ENCODE measurements around the gene GNAI1.

GNAI1 gene

DNA sequence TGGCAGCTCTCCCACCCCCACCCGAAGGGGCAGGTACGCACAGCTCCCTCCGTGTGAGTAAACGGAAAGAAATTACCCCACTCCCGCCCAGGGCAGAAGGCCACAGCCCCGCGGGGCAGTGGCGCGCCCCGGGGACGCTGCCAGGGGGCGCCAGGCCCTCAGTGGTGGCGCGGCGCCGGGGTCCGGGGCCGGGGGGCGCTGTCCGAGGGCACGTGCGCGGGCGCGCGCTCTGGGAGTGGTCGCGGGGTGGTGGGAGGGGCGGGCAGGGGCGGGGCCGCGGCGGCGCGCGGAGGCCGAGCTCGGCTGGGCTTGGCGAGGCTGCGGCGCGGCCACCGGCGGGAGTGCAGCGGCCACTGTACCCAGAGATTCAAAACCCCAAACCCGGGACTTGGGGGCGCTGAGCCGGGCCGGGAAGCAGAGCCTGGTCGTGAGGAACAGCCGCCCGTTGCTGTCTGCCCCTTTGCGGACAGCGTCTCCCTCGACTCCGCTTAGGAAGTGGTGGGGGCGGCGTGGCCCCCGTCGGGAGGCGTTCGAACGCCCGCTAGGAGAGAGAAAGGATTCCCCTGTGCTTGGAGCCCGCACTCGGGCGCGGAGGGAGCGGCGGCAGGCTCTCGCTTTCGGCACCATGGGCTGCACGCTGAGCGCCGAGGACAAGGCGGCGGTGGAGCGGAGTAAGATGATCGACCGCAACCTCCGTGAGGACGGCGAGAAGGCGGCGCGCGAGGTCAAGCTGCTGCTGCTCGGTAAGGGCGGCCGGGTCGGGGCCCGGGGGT lies at the start of gene GNAI1:
Gene GNAI1, plus strand, starts transcription at position 296 of the 773 bp plus-strand sequence. Its CDS starts 330 bp downstream, at position 626.
- peak; percentile 88 for DNase-seq

DNA sequence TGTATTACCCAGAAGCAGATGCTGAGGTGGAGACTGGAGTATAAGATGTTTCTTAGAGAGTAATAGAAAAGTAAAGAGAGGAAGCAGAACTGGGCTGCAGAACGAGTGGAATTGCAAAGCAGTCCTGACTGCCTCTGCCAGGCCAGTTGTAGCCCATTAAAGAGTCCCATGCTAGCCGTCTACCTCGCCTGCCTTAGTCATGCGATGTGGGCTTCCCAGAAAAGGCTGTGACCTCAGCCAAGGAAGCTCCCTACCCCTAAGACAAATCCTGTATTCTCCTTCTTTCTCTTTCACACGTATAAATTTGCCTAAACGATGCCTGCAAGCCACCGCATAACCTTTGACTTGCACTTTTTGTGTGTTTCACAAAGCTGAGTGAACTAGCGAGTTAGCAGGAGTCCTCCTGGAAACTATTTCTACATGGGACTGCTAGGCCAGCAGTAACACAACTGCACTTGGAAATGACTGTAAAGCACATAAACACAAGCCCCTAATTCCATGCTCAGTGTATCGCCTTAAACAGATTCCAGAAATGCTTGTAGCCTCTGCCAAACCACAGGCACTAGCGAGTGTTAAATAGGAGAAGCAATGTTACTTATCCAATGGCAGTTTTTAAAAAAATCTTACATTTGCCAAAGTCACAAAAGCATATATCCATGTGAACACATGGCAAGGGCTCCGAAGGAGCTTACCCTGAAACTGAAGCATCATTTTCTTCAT lies 47.4 kb upstream of the GNAI1 start:
- DNase-seq = peak; percentile 55

DNA sequence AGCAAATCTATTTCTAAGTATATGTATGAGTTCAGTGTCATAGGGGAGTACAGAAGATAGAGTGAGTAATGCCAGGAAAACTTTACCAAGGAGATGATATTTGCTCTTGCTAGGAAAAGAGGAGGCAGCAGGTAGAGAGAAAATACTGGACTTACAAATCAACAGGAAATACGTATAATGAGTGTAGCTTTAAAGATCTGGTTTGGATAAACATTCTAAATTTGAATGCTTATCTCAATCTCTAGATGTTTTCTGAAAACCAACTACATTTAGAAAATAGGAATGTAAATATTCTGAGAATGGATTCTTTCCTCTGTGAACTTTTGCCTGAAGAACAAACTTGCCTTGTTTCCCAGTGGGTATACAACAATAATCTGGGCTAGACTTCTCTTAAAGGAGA lies 46.9 kb upstream of the GNAI1 start:
- no peak for DNase-seq

- no peak for DNase-seq
Observed at GRCh38 chr7:80088705-80089104, 45.9 kb upstream of the GNAI1 start.

DNA sequence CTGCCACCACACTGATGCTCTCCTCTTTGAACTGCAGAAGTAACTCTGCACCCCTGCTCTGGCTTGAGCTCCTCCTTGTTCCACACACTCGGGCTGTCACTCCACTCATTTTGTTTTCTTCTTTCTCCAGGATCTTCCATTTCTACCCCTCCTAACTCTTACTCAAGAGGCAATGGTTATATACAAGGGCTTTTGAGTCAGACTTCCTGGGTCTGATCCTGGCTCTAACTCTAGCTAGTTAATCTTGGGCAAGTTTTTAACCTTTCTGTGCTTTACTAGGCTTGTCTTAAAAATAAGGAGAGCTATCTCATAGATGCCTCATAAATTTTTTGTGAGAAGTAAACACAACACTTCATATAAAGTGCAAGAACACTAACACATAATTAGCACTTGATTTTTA lies 45.3 kb upstream of the GNAI1 start:
- DNase-seq = no peak

DNA sequence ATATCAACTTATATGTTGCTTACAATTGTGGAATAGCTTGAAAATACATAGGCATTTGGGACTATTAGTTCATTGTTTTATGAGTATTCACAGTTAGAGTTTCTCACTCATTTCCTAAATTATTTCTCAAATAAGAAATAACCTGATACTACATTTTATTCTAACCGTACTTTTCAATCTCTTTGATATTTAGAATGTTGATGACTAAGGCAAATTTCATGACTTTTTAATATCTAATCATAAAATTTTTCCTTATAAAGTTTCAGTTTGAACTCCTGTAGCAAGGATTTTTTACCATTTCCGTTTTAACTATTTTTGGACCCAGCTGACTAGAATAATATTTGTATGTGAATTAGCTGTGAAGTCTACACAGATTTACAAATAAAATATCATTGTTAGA lies 41.3 kb upstream of the GNAI1 start:
- DNase-seq = no peak

DNA sequence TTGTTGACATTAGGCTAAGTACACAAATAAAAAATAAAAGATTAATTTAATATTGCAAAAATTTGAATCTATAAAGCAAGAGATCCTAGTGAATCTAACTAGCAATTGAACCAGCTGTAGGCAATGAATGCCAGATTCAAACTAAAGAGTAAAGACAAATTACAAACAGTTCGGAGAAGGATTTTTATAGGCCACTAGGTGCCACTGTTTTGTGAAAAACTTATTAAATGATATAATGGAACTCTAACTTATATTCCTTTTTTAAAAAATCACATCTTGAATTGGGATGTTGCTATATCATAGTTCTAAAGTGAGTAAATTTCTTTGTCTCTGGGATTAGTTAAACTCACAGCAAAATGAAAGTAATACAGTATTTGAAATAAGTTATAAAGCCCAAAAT lies 39.1 kb upstream of the GNAI1 start:
- DNase-seq = no peak

GRCh38 chr7:80097756-80098155 lies 36.9 kb upstream of the GNAI1 start:
- no peak for DNase-seq

DNA sequence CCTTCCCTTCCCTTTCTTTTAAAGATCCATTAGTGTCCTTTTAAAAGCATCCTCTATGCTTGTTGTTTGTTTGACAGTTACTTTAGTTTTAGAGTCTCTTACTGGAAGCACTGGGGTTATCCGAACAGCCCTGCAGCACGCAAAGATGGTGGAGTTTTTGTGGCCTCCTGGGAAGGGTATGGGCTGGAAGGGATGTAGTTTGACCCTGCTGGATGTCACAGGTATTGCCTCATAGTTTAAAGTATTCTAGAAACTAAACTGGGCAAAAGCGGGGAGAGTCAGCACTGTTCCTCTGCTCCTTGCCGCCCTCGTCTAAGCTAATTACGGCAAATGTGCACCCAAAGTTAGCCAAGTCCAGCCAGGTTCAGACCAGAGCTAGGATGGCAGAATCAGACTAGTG lies 35.8 kb upstream of the GNAI1 start:
- DNase-seq = no peak

DNA sequence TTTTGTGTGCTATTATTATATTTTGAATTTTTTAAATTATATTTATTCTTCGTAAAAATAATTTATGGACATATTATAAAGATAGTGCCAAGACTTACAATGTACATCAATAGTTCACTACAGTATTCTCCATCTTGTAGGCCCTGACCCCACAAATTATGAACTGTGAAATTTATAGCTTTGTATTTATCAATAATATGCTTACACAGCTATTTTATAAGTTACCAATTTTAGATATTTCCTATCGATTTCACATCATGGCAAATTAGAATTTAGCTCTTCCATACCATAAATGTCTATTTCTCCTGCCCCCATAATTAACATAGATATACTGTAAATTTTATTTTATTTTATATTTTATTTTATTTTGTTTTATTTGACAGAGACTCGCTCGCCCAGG lies 34.4 kb upstream of the GNAI1 start:
- DNase-seq = no peak

DNA sequence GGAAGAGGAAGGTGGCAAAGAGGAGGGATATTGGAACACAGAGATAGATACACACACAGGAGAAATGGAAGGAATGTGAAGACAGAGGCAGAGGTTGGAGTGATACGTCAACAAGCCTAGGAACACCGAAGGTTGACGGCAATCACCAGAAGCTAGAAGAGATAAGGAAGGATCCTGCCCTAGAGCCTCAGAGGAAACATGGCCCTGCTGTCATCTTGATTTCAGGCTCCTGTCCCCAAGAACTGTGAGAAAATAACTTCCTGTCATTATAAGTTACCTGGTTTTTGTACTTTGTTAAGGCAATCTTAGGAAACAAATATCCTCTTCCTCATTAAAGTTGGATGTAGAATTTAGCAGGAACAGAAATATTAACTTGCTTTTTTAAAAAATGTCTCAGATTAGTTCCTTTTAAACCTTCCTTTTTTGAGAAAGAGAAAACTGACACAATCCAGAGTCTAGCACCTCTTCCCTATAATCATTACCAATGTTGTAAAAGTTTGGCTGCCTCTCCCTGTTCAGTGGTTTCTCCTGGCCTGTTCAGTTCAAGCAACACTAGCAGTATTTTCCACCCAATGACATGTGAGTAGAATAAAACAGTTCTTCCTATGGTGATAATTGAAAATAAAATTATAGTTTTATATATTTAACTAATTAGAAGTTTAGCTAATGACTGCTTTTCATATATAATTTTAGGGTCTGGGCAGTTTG lies 28.8 kb upstream of the GNAI1 start:
- no peak for DNase-seq

DNA sequence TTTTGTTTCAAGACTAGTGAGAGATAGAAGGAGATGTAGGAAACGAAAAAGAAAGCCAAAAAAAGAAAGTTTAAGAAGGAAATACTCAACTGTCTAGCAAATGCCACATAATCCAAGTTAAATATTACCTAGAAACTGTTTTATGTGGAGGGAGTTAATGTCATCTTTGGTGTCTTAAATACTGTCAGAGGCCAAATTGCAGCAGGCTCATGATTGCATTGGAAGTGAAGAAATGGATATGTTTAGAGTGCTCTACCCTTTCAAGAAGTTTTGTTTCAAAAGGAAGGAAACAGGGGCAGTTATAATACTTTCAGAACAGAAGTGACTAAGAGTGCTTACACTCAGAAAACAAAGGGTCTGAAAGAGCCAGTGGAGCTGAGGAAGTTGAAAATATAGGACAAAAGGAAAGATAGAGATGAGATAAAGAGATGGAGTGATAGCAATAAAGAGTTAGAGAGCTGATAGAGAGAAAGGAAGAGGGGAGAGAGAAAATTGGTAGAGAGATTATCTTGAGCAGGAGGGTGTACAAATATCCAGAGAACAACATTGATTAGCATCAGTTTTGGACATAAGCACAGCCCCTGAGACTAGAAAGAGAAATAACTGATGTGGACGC lies 28.0 kb upstream of the GNAI1 start:
- no peak for DNase-seq

GRCh38 chr7:80107278-80107677 lies 27.4 kb upstream of the GNAI1 start:
- DNase-seq = no peak

DNA sequence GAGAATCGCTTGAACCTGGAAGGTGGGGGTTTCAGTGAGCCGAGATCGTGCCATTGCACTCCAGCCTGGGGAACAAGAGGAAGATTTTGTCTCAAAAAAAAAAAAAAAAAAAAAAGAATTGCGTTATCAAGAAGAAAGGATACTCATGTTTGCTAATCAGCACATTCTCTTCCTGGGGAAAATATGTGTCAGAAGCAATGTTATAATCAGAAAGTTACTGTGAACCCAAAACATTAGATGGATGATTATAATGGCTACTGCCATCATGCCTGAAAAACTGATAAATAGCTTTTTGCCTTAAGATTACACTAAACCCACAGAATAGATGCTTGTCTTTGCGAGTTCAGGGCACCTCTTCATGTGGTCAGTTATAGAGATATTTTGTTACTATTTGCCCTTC lies 24.3 kb upstream of the GNAI1 start:
- no peak for DNase-seq

GRCh38 chr7:80114159-80114558 lies 20.5 kb upstream of the GNAI1 start:
- DNase-seq = no peak

DNA sequence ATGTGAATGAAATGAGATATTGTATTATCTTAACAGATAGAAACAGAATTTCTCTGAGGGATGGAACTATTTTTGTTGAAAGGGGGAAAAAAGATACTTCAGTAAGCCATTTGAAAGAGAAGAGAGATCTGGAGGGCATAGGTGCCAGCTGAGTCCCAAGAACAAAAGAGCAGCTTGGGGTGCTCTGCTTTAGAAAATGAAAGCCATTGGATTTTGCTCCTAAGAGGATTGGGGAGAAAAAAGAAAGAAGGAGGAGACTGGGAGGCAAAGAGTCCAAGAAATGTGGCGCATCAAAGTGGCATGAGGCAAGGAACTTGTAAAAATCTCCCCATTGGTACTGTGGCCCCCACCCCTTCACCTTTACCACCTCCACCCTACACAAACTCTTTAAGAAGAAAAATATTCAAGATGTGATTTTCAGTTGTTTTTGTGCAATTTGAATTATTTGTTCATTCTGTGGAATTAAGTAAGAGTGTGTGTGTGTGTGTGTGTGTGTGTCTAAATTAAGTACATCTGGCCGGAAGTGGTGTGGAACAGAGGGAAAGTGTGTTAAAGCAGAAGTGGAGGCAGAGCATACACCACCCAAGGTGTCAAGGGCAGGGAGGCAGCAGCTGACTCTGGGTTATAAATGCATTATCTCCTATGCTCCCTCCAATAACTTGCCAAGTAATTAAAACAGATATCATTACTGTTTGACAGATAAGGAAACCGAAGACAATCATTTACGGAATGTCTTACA lies 9.9 kb upstream of the GNAI1 start:
- DNase-seq = no peak

- DNase-seq = no peak
Observed at GRCh38 chr7:80127412-80128160, 7.0 kb upstream of the GNAI1 start.

DNA sequence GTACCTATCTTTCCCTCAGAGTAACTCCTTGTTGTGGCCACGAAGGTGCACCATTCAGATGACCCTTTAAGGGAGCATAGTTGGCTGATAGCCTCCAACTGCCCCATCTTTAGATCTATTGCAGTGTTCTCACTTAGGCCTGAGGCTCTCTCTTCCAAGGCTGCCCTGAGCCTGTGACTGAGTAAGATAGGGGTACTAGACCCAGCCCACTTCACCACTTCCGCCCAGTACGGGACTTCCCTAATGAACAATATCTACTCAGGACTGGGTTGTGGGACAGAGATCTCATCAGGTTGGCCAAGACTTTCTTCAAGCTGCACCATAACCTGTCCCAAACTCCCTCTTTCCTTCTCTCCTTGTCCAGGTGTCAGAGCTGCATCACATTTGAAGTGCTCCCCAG lies 5.7 kb upstream of the GNAI1 start:
- DNase-seq = no peak

DNA sequence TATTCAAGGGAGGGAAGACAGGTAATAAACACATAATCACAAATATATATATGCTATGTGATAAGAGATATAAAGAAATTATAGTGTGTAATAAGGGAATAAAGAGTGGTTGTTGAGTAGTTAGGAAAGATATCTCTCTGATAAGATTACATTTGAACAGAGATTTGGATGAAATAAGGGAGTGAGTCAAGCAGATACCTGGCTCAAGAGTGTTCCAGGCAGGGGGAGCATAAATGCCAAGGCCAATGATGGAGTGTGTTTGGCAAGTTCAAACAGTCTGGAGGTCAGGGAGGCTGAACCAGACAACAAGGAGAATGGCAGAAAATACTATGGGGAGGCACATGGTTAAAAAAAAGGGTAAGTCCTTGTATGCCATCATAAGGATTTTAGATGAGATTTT lies 4.8 kb upstream of the GNAI1 start:
- DNase-seq = no peak

DNA sequence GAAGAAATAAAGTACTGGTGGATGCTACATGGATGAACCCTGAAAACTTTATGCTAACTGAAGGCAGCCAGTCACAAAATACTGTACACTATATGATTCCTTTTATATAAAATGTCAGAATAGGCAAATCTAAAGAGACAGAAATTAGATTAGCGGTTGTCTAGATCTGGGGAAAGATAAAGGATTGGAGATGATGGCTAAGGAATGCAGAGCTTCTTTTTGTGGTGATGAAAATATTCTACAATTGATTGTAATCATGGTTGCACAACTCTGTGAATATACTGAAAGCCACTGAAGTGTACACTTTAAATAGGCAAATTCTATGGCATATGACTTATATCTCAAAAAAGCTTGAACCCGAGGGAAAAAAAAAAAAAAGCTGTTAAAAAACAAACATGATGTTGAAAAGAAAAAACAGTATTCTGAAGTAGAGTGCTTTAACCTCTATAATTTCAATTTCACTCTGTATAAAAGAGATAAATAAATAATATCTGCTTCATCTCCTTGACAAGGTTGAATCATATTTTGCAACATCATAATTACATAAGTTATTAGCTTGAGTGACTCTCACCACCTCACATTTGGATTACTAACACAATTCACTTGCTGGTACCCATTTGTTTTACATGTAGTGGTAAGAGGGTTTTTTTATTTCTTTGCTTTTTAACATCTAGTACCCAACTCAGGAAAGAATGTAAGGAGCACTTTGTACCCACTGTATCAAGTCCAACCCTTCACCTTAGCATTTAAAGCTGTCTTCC lies 2.8 kb upstream of the GNAI1 start:
- DNase-seq = no peak

DNA sequence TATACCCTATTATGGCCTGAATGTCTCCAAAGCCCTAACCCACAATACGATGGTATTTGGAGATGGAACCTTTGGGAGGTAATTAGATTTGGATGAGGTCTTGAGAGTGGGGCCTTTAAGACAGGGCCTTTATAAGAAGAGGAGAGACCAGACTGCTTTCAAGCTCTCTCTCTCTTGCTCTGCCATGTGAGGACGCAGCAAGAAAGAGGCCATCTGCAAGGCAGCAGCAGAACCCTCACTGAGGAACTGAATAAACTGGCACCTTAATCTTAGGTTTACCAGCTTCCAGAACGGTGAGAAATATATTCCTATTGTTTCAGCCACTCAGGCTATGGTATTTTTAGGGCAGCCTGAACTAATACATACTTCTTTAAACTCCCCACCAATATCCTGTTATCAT lies 2.0 kb upstream of the GNAI1 start:
- DNase-seq = no peak

Data from femur (tissue), 1 donor.